Measurements from ENCODE around the gene C6orf136. TPM values are rescaled to one million over a fixed set of nuclear protein-coding genes. Genes with fewer than 3 reads are reported as not detected.

The C6orf136 gene
- total and polyA plus RNA-seq, 4 donors: 2.0 to 12.0 (median 9.8) TPM

DNA sequence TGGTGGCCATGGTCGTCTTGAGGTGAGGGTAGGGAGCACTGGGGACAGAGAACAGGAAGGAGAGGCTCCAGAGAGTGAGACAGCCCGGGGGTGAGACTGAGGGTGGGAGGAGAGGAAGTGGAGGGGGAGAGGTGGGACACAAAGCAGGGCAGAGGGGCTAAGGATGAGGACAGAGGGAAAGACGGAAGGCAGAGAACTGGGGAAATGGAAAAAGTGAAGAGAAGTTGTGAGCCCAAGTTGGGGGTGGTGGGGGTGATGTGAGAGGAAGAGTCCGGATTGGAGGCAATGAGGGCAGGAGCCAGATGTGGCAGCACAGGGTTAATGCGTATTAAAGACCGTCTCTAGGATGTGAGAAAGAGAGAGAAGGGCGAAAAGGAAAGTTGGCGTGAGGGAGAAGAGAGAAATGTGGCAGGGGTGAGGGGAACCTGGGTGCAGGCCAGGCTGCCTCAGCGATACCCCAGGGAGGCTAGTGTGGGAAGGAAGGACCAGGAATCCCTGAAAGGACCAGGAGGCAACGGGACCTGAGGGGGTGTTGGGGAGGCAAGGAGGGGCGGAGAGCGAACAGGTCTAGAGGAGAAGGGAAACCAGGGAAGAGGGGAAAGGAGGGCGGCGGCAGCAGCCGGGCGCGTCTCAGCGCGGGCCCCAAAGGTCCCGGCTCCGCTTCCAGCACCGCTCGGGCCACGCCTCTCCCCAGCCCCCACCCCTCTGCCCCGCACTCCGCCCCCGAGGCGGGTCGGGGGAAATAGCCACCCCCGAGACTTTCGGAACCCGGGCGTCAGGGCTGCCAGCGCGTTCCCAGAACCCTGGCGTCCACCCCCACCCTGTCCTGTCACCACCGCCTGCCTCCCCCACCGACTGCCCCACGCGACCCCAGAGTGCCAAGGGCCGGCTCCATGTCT is 39.3 kb downstream of the C6orf136 start, which contains the start of gene PPP1R18:
PPP1R18 (minus strand) TSS at position 637 of the 899 bp plus-strand sequence; CDS start at position 10, 627 bp downstream.
- H3K27ac ChIP-seq (ENCODE audit: low read depth in 1 of 2, low read length in 2 of 2): peak within 1 kb of the TSS; percentile 97 to 99
- H3K36me3 ChIP-seq (ENCODE audit: control insufficient read depth in 4 of 4, insufficient read depth in 3 of 4, low read depth in 1 of 4, low read length in 3 of 4): no peaks in the 10 kb centered on the region
- no peaks in the 10 kb centered on the region for H3K9me3 ChIP-seq (ENCODE audit: control insufficient read depth in 4 of 4, low read length in 3 of 4)
- no peaks in the 10 kb centered on the region for H3K27me3 ChIP-seq (ENCODE audit: control insufficient read depth in 4 of 4, insufficient read depth in 4 of 4, low read length in 3 of 4)
- peak within 1 kb of the TSS; percentile 75 to 81 for H3K9ac ChIP-seq (ENCODE audit: low read depth in 1 of 2, low read length in 2 of 2)
- peaks cover 19 to 74% (median 57%) of the 10 kb centered on the region in 4 donors for H3K4me1 ChIP-seq (ENCODE audit: control insufficient read depth in 4 of 4, insufficient read depth in 4 of 4, low read length in 3 of 4)
- peak; percentile 66 for DNase-seq (ENCODE audit: low spot score)
- peak within 1 kb of the TSS; percentile 60 to 94 (median 77) for H3K4me3 ChIP-seq (ENCODE audit: low read depth in 1 of 3, low read length in 3 of 3)
- peak in 1 of 2 donors; percentile 15 for TF ChIP-seq EGR1 (IDR thresholded peaks at IDR 0.05; ENCODE audit: low read depth in 2 of 2)
- TF ChIP-seq GABPA (IDR thresholded peaks at IDR 0.05 in 1 of 2, conservative IDR thresholded peaks at IDR 0.05 in 1 of 2): no peak
- TF ChIP-seq HNF4G (IDR thresholded peaks at IDR 0.05): no peak
- peak in 1 of 2 donors; percentile 11 for TF ChIP-seq HNF4A (conservative IDR thresholded peaks at IDR 0.05)
- 4% methylated on average over 41 of the region's 41 CpGs for WGBS

DNA sequence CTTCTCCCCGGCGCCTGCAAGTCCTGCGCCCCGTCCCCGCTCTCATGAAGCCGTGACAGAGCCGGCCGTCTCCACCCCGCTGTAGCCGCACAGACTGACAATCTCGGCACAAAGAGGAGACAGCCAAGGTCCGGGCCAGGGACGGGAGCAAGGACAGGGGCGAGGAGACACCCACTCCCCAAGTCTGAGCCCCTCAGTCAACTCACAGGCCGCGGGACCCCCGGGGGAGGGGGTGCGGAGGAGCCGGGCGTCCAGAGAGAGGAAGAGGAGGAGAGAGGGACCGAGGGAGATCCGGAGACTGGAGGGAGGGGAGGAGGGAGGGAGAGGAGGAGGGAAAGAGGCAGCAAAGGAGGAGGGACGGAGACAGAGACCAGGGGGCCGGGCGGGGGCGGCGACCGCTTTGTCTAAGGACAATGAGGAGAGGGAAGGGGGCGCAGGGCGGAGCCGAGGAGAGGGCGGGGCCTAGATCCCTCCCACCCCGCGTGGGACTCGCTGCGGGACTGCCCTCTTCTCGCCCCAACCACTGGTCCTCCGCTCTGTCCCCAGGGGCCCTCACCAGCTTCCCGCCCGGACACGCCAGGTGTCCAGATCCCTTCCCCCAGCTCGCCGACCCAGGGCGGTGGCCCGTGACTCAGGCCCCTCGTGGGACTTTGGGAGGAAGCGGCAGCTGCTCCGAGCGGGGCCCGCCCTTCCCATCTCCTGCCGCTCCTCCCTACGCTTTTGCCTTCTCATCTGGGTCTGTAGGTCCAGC is 40.1 kb downstream of the C6orf136 start:
- under 1% methylated on average over 52 of the region's 52 CpGs for WGBS
- DNase-seq (ENCODE audit: low spot score): peak; percentile 69
- Histone ChIP-seq H3K27ac (ENCODE audit: low read depth in 1 of 2, low read length in 2 of 2) (peak overlapping the region; percentile 97 to 99), H3K4me1 (ENCODE audit: control insufficient read depth in 4 of 4, insufficient read depth in 4 of 4, low read length in 3 of 4) (peaks cover 21 to 74% (median 60%) of the 10 kb centered on the region in 4 donors), H3K36me3 (ENCODE audit: control insufficient read depth in 4 of 4, insufficient read depth in 3 of 4, low read depth in 1 of 4, low read length in 3 of 4) (no peaks in the 10 kb centered on the region), H3K9ac (ENCODE audit: low read depth in 1 of 2, low read length in 2 of 2) (peak overlapping the region; percentile 30 to 77), H3K27me3 (ENCODE audit: control insufficient read depth in 4 of 4, insufficient read depth in 4 of 4, low read length in 3 of 4) (no peaks in the 10 kb centered on the region), H3K9me3 (ENCODE audit: control insufficient read depth in 4 of 4, low read length in 3 of 4) (no peaks in the 10 kb centered on the region), H3K4me3 (ENCODE audit: low read depth in 1 of 3, low read length in 3 of 3) (peak overlapping the region; percentile 60 to 77 (median 60))
- TF ChIP-seq JUND (IDR thresholded peaks at IDR 0.05) (no peak), HNF4A (conservative IDR thresholded peaks at IDR 0.05) (no peak), RXRA (IDR thresholded peaks at IDR 0.05) (peak in 1 of 2 donors; percentile 42), SP1 (IDR thresholded peaks at IDR 0.05) (peak; percentile 46), YY1 (IDR thresholded peaks at IDR 0.05) (peak; percentile 9), NR2F2 (IDR thresholded peaks at IDR 0.05) (peak; percentile 29), EGR1 (IDR thresholded peaks at IDR 0.05; ENCODE audit: low read depth in 2 of 2) (peak; percentile 41 to 42)
- TF ChIP-seq, protein P1, sequence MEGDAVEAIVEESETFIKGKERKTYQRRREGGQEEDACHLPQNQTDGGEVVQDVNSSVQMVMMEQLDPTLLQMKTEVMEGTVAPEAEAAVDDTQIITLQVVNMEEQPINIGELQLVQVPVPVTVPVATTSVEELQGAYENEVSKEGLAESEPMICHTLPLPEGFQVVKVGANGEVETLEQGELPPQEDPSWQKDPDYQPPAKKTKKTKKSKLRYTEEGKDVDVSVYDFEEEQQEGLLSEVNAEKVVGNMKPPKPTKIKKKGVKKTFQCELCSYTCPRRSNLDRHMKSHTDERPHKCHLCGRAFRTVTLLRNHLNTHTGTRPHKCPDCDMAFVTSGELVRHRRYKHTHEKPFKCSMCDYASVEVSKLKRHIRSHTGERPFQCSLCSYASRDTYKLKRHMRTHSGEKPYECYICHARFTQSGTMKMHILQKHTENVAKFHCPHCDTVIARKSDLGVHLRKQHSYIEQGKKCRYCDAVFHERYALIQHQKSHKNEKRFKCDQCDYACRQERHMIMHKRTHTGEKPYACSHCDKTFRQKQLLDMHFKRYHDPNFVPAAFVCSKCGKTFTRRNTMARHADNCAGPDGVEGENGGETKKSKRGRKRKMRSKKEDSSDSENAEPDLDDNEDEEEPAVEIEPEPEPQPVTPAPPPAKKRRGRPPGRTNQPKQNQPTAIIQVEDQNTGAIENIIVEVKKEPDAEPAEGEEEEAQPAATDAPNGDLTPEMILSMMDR (IDR thresholded peaks at IDR 0.05; ENCODE audit: low read depth, low read length, missing input control): no peak
- TF ChIP-seq, protein P2, sequence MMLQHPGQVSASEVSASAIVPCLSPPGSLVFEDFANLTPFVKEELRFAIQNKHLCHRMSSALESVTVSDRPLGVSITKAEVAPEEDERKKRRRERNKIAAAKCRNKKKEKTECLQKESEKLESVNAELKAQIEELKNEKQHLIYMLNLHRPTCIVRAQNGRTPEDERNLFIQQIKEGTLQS (IDR thresholded peaks at IDR 0.05): no peak
- TF ChIP-seq, protein P3, sequence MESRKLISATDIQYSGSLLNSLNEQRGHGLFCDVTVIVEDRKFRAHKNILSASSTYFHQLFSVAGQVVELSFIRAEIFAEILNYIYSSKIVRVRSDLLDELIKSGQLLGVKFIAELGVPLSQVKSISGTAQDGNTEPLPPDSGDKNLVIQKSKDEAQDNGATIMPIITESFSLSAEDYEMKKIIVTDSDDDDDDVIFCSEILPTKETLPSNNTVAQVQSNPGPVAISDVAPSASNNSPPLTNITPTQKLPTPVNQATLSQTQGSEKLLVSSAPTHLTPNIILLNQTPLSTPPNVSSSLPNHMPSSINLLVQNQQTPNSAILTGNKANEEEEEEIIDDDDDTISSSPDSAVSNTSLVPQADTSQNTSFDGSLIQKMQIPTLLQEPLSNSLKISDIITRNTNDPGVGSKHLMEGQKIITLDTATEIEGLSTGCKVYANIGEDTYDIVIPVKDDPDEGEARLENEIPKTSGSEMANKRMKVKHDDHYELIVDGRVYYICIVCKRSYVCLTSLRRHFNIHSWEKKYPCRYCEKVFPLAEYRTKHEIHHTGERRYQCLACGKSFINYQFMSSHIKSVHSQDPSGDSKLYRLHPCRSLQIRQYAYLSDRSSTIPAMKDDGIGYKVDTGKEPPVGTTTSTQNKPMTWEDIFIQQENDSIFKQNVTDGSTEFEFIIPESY (IDR thresholded peaks at IDR 0.05): no peak
- TF ChIP-seq, protein P4, sequence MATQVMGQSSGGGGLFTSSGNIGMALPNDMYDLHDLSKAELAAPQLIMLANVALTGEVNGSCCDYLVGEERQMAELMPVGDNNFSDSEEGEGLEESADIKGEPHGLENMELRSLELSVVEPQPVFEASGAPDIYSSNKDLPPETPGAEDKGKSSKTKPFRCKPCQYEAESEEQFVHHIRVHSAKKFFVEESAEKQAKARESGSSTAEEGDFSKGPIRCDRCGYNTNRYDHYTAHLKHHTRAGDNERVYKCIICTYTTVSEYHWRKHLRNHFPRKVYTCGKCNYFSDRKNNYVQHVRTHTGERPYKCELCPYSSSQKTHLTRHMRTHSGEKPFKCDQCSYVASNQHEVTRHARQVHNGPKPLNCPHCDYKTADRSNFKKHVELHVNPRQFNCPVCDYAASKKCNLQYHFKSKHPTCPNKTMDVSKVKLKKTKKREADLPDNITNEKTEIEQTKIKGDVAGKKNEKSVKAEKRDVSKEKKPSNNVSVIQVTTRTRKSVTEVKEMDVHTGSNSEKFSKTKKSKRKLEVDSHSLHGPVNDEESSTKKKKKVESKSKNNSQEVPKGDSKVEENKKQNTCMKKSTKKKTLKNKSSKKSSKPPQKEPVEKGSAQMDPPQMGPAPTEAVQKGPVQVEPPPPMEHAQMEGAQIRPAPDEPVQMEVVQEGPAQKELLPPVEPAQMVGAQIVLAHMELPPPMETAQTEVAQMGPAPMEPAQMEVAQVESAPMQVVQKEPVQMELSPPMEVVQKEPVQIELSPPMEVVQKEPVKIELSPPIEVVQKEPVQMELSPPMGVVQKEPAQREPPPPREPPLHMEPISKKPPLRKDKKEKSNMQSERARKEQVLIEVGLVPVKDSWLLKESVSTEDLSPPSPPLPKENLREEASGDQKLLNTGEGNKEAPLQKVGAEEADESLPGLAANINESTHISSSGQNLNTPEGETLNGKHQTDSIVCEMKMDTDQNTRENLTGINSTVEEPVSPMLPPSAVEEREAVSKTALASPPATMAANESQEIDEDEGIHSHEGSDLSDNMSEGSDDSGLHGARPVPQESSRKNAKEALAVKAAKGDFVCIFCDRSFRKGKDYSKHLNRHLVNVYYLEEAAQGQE (IDR thresholded peaks at IDR 0.05): no peak
